Myocyte (in vitro differentiated cells): ENCODE measurements around the gene COG1. TPM values are rescaled to one million over a fixed set of nuclear protein-coding genes. Genes with fewer than 3 reads are reported as not detected.

Experiments used
- DNase-seq: peaks from one replicate; pipeline ENCODE4 v3.0.0-alpha.2; 2012; ENCODE audit warnings: low read depth
- total RNA-seq: library from RNA; depleted of rRNA; stranded (reverse); fragments of >200 nt; gene quantifications from 2 replicates; pipeline ENCODE4 v1.2.3, GENCODE V29; 2014

The COG1 gene
- total RNA-seq, 1 donor from 2014 or later: 38.9 TPM

DNA sequence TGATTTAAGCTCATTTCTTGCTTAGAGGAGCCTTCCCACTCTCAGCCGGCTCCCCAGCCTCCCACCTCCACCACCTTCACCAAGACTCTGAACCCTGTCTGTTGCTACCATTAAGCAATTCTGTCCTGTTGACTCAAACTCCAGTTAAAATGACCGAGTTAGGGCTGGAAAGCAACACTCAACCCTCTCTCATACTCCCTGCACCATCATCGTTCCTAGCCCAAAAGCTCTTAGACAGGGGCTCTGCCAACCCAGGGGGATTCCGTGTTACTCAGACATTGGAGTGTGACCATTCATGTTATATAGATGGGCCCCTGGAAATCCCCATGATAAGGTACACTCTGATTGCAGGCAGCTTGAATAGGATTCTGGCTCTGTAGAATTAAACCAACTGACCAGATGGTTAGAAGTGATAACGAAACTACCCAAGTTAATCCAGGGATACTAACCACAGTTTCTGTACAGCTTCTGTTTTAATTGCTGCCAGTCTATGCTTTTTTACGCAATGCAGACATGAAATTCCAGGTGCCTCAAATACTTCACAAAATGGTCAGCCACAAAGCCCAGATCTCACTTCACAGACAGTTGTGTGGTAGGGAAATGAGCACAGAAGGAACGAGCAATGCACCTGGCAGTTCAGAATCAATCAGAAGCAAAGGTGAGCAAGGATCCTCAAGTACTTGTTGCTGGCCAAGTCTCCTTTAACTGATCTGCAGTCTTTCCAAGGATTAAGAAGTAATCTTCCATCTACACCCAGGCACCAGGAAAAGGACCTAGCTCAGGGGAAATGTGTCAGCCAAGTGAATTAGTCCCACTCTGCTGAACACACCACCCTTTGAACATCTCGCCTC lies 25.9 kb upstream of the COG1 start:
- DNase-seq: no peak

DNA sequence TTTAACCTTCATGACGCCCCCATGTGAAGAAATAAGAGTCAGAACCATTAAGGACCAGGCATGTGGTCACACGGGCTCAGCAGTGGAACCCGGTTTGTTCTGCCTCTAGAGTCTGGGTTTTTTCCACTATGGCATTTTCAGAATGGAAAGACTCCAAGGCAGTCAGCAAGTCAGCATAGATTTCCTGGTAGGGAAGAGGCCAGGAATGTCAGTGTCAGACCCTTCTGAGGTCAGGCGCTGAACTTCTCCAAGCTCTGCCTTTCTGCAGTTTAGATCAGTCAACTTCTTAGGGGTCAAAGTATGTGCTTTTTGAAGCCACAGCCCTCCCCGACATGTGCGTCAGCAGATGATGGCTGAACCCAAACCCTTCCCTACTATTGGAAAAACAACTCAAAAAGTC lies 24.2 kb upstream of the COG1 start:
- no peak for DNase-seq

DNA sequence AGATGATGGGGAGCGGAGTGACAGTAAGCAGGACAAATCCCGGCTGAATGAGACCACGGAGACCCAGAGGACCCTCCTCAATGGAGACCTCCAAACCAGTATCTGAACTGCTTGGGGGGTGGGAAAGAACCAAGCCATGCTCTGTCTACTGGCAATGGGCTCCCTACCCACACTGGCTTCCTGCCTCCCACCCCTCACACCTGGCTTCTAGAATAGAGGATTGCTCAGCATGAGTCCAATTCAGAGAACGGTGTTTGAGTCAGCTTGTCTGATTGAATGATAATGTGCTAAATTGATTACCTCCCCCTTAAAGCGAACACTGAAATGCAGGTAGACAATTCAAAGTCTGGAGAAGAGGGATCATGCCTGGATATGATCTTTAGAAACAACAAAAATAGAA lies 22.5 kb upstream of the COG1 start:
- DNase-seq: no peak

DNA sequence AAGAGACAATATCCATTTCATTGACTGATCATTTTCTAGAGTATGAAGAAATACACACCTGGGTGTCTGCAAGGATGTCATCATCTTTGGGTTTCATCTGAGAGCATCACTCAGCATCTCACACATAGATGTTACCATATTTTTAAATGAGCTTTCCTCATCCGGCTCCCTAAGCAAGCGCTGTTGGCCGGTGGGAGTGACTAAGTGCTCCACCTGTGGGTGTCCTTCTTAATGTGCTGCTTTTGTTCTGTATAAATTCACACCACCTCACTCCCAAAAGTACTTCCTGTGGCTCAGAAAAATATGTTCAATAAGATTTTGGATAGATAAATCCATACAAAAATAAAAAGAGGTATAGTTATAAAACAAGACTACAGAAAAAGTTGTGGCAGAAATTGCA lies 20.6 kb upstream of the COG1 start:
- DNase-seq: peak; percentile 43

DNA sequence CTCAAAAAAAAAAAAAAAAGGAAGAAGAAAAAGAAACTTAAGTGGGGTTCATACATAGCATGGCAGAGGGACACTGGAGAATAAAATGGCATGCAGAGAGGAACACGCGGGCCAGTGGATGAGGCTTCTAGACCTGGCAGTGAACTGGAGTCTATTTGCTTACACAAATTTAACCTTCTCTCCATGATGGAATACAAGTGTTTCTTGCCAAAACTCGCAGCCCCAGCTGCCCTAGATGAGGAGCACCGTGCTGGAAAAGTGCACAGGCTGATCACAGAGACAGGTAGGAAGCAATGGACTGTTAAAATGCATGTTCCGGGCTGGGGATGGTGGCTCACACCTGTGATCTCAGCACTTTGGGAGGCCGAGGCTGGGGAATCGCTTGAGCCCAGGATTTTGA lies 18.7 kb upstream of the COG1 start:
- DNase-seq: no peak

DNA sequence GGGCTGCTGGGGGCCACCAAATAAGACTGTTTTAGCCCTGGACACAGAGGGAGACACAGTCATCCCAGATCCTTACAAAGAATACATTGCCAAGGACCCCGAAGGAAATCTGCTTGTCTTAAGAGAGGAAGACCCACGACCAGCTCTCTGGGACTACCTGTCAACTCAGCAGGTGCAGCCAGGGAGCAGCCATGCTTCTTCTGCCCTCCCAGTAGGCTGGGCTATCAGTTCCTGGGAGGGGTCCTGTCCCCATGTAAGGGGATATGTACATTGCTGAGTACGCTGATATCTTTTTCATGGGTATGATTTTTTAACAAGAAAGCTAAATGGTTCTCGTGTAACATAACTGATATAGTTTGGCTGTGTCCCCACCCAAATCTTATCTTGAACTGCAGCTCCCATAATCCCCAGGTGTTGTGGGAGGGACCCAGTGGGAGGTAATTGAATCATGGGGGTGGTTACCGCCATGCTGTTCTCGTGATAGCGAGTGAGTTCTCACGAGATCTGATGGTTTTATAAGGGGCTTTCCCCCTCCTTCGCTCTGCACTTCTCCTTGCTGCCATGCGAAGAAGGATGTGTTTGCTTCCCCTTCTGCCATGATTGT lies 16.8 kb upstream of the COG1 start:
- no peak for DNase-seq

DNA sequence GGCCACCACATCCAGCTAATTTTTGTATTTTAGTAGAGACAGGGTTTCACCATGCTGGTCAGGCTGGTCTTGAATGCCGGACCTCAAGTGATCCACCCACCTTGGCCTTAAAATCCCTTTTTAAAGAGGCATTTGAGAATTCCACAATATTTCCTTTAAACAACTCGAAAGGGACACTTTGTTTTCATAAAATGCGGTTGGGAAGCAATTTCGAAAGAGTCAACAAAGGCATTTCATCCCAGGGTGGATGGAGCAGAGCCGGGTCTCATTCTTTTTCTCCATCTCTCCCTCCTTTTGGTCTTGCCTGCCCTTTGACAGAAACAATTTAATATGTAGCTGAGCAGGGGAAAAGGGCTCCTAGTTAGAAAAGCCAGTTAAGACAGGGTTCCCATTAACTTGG lies 13.5 kb upstream of the COG1 start:
- no peak for DNase-seq

DNA sequence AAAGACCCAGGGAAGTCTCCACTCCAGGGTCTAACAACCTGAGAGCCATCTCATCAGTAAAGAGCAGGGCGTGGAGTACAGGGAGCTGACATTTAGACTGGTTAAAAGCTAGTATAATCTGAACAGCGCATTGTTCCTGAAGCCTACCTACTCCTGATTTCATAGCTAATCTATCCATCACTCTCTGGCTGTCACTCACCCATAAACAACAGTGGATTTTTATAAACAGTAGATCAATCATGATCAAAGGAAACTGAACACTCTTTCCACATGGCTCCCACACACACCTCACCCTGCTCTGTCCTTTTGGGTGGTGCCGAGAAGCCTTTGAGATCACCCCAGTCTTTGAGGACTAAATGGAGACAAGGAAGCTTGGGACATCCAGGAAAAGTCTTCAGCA lies 13.0 kb upstream of the COG1 start:
- no peak for DNase-seq

DNA sequence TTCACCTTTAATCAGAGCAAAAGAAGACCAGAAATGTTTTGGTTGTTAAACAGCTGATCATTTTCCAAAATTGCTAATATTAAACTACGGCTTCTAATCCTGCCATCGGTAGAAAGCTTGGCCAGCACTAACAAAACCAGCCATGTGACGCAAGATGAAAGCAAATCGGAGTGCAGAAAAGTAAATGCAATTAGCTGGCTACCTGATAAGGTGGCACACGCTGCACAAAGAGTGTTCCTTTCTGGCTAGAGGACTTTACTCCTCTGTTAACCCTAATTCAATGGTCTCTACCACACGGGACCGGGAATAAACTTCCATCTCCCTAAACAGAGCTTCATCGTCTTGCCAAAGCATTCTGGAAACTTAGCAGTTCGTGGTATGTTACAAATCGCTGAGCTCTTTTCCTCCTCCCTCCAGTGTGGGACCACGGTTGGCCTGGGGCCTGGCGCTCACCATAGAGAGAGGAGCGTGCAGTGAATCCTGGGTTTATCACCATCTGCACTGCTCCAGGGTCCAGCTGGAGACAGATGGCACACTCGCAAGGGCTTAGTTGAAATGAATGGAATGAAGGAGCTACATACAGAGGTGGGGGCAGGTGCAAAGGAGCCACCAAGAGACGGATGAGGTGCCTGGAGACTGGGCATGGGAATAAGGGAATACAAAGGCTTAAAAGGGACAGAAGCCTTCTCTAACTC lies 10.1 kb upstream of the COG1 start:
- DNase-seq: no peak

DNA sequence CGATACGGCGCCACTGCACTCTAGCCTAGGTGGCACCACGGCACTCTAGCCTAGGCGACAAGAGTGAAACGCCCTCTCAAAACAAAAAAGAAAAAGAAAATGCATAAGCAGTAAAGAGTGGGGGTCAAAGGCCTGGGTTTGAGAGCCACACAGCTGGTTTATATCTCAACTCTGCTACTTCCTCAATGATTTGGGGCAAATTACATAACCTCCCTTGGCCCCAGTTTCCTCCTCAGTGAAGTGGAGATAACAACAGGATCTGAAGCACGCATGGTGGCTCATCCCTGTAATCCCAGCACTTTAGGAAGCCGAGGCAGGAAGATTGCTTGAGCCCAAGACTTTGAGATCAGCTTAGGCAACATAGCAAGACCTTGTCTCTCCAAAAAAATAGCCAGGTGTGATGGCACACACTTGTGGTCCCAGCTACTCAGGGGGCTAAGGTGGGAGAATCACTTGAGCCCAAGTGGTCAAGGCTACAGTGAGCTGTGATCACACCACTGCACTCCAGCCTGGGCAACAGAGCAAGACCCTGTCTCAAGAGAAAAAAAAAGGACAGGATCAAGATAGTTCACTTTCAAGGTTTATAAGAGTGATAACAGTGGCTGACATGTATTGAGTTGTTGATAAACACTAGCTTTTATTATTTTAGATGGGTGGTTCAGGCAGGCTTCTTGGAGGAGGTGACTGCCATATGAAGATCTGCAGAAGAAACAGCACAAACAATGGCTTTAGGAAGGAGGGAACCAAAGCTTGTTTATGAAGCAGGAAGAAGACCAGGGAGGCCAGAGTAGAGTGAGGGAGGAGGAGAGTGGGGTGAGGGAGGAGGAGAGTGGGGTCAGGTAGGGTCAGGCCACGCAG lies 8.5 kb upstream of the COG1 start:
- no peak for DNase-seq

DNA sequence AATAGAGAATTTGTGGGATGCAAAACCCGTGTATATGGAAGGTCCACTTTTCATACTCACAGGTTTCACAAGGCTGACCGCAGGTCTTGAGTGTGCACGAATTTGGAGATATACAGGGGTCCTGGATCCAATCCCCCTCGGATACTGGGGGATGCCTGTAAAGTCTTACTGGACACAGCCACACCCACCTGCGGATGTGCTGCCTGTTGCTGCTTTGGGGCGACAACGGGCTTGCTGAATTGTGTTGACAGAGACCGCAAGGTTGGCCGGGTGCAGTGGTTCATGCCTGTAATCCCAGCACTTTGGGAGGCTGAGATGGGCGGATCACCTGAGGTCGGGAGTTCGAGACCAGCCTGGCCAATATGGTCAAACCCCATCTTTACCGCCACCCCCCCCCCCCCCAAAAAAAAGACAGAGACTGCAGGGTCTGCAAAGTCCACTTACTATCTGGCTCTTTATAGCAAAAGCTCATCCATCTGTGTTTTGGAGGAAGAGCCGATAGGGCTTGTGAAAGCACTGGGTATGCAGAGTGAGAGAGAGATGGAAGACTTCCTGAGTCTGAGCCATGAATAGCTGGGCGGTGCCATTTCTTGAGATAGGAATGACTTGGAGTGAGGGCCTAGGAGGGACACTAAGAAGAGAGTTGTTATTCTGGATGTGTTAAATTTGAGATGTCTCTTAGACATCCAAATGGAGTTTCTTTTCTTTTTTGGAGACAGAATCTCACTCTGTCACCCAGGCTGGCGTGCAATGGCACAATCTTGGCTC lies 6.4 kb upstream of the COG1 start:
- no peak for DNase-seq

DNA sequence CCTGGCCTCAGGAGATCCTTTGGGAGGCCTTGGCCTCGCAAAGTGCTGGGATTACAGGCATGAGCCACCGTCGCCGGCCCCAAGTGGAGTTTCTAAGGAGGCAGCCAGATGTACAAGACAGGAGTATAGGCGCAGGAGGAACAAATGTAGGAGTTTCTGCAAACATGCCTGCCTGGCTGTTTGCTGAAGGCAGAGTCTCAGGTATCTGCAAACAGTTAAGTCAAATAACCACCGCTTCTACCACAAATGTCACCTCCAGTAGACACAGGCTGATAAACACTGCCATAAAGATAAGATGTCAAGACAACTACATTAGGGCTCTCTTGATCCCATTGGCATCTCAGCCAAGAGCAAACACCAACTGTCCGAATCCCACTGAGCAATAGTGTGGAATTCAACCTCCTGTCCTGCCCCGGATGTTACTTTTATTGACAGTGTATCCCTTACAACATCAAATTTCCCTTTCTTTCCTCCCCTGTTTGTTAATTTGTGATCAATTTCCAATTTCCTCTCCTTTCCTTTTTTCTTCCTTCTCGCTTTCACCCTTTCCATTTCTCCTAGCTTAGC lies 5.6 kb upstream of the COG1 start:
- no peak for DNase-seq

DNA sequence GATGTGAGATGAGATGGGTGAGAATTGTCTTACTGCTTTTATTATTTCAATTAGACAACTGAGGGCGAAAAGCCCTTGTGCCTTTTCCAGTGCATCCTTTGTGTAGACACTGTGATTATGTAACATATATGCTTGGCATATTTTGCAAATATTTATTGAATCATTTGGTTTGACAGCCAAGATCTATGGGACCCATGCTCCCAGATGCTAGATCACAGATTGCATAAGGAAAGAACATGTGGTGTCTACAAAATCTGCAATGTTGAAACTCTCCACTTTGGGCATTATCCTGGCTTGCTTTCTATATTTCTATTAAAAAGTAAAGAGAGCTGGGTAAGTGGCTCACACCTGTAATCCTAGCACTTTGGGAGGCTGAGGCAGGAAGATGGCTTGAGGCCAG lies 4.8 kb upstream of the COG1 start:
- no peak for DNase-seq

DNA sequence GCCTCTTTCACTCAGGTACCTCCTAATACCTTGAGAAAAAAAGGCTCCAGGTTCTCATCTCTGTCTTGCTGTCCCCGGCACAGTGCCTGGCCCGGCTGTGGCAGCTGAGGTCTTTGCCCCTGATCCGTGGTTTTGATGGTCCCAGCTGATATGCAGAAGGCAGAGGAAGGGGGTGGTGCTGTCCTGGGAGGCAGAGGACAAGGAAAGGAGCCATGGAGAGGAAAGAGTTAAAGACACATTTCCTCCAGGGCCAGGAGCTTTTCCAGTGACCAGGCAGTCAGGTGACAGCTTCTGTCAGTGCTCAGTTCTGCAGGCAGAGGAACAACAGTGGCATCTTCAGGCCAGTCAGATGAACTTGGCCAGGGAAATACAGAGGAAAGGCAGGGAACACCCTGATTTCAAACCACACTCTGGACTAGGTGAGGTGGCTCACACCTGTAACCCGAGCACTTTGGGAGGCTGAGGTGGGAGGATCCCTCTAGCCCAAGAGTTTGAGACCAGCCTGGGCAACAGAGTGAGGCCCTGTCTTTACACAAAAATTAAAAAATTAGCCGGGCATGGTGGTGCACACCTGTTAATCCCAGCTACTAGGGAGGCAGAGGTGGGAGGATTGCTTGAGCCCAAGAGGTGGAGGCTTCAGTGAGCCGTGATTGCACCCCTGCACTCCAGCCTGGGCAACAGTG lies 3.3 kb upstream of the COG1 start:
- DNase-seq: peak; percentile 67

DNA sequence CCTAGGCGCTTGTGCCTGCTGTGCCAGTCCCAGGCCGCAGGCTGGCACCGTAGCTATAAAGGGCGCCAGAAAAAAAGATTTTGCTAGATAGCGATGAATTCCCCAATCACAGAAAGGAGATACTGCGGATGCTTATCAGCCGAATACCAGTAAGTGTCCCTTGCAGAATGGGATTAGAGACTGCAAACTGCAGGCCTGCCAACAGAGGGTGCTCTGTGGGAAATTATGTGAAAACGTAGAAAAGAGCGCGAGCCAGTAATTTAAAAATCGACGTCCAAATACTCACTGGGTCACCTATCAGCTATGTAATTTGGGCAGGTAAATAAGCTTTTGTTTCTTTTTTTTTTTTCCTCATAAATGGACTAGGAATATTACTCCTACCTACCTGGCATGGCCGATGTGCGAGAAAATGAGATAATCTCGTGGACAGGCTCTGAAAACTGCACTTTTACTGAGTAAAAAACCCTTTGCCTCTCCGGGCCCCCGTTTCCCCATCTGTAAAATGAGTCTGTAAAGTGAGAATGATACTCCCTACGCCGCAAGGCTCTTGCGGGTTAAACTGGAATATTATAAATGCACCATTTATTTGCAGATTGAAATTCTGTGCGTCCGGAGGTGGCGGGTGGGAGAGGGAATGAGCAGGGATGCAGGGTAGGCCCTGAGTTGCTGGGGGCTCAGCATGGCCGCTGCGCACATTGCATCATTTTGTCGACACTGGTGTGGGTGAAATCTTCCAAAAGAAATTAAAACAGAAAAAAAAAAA lies 1.2 kb upstream of the COG1 start:
- DNase-seq: peak; percentile 77

DNA sequence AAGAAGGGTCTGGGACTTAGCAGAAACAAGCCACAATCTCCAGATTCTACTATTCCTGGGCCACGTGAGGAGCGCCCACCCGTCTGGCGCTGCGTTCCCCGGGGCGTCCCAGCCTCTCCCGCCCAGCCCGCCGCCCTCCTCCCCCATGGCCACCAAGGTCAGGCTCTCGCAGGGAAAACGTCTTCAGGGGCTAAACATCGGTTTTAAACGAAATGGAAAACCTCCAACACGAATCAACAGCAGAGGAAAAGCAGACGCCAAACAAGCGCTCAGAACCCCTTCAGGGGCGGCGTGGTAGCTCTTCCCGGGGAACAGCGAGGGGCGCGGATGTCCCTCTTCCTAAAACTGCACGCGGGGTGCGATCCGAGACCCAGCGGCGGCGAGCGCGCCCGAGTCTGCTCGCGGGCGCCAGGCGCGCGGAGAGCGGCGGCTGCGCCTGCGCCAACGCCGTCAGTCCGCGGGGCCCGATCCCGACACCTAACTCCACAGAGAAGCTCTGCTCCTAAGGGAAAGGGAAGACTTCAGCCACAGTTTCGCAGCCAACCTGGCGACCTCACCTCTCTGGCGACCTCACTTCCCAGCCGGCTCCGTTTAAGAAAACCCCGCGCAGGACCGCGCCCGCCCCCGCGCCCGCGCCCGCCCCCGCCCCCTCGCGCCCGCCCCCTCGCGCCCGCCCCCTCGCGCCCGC lies 505 bp upstream of the COG1 start:
- peak; percentile 73 for DNase-seq

DNA sequence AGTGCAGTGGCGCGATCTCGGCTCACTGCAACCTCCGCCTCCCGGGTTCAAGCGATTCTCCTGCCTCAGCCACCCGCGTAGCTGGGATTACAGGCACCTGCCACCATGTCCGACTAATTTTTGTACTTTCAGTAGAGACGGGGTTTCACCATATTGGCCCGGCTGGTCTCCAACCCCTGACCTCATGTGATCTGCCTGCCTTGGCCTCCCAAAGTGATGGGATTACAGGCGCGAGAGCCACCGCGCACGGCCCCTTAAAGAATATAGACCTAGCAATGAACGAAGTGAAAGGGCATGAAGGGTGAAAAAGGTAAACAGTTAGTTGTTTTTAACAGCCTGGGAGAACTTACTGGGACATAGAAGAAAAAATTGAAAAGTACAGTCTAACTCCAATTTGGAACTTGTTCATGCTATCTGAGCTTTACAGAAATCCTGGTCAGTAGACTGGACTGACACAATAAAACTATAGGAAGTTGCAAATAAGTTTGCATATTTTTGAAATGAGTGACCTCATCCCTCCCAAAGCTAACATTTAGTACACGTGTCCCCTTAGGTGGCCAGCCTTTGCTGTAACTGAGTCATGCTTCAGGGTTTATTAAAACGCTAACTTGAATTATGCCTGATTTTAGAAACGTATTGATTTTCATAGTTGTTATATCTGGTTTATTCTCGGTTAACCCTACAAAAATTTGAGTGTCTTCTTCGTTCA lies 1.8 kb downstream of the COG1 start:
- DNase-seq: no peak

DNA sequence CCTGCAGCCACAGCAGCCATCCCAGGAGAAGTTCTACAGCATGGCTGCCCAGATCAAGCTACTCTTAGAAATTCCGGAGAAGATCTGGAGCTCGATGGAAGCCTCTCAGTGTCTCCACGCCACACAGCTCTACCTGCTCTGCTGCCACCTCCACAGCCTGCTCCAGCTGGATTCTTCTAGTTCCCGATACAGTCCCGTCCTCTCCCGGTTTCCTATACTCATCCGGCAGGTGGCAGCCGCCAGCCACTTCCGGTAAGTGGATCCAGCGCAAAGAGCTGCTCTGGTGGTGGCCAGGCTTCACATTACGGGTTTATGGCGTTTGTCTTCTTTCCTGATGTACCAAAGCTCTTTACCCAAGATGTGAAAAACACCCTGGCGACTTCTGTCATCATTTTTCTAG lies 3.6 kb downstream of the COG1 start:
- DNase-seq: no peak
